Measurements from ENCODE around the gene TPO.

TPO gene

DNA sequence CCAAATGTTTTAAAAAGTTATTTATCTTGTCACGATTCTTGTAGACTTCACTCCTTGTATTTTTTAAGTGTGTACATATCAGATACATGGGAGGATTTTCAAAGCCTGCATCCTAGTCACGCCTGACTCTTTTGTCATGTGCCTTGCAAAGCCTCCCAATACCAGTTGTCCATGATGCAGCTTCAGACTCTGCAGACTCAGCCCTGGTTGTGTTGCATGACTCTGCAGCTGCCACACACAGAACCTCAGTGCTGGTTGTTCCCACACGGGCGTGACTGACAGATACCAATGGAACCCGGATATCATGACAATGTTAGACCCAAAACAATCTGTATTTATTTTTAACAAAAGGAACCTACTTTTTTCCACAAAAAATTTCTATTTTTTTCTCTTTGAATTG is 38.2 kb downstream of the TPO start:
- no peak for DNase-seq

DNA sequence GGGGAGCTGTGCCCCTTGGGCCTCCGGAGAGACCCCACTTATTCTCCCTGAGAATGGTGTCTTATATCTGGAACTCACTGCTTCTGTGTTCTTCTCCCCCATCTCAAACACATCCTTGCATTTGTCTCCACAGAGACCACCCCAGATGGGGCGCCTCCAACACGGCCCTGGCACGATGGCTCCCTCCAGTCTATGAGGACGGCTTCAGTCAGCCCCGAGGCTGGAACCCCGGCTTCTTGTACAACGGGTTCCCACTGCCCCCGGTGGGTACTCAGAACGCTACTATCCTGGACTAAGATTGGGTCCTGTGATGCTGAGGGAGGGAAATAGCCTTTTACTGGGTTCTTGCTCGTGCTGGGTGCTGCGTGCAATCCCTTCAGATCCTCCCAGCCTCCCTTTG is 40.3 kb downstream of the TPO start:
- no peak for DNase-seq

DNA sequence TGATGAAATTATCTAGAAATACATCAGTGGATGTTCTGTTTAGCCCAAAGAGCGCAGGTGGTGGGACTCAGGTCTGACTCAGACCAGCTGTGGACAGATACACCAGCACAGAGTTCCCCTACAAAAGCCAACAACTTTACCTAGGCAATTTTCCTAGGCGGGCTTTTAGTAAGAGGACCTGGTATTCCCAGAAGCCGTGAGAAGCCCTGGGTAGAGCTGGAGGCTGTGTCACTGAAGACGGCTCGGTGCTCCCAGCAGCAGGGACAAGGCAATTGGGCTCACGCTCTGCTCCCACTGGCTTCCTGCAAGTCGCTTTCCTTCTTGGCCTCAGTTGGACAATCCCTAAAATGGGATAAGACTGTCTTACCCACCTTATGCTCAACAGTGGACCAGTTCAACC is 41.1 kb downstream of the TPO start:
- DNase-seq, result no peak

DNA sequence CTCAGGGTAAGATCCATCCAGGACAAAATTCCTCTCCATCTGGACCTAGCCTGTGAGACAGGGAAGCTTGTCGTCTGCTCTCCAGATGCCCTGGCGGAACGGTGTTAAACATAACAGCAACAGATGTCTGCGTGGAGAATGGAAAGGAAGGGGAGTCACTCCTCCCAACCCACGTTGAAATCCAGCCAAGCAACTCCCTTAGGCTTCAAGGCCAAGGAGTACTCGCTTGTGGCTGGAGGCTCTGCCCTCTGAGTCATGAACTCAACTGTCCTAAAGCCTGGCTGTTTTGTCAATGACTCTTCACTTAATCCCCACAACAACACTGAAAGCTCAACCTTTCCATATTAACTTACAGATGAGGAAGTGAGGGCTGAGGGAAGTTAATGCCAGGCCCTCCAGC is 42.2 kb downstream of the TPO start:
- no peak for DNase-seq

DNA sequence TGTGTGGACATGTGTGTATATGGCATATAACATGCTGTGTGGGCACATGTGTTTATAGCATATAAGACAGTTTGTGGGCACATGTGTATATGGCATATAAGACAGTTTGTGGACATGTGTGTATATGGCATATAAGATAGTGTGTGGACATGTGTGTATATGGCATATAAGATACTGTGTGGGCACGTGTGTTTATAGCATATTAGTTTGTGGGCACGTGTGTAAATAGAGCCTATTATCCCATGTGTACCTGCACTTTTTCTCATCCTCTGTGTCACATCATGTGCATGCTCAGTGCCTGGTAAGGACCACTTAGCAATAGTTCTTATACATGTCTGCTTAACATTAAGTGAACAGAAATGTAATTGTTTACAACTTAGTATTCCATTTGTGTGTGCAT is 45.2 kb downstream of the TPO start:
- DNase-seq, result no peak

DNA sequence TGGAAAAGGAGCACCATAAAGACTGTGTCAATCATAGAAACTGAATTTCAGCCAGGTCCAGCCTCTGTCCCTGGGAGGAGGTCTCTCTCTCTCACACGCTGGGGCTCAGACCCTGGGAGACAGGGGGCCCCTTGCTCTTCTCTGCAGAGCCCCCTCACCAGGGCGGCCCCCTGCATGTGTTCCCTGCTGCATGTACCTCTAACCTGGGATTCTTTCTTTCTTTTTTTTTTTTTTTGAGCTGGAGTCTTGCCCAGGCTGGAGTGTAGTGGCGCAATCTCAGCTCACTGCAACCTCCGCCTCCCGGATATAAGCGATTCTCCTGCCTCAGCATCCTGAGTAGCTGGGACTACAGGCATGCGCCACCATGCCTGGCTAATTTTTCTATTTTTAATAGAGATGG is 46.5 kb downstream of the TPO start:
- no peak for DNase-seq

DNA sequence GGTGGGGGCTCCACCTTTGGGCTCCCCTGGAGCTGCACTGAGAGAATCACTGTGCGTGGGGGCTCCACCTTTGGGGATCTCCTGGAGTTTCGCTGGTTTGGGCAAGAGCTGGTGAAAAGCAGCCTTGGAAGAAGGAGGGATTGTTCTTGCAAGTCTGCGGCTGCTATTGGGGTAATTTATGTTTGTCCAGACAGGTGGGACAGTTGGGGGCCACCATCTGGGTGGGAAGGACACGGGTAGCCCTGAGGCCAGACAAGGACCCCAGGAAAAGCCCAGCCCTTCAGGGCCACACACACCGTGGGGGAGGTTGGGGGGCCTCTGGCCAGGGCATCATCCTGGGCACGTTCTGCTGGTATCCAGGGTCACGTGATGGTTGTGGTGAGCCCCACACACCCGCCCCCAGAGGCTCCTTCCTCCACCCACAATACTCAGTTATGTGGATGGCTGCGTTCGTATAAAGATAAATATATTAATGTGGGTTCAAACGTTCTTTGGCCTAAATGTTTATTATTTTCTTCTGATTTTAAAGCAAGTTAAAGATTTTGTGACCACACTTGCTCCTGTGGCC is 47.7 kb downstream of the TPO start:
- no peak for DNase-seq

DNA sequence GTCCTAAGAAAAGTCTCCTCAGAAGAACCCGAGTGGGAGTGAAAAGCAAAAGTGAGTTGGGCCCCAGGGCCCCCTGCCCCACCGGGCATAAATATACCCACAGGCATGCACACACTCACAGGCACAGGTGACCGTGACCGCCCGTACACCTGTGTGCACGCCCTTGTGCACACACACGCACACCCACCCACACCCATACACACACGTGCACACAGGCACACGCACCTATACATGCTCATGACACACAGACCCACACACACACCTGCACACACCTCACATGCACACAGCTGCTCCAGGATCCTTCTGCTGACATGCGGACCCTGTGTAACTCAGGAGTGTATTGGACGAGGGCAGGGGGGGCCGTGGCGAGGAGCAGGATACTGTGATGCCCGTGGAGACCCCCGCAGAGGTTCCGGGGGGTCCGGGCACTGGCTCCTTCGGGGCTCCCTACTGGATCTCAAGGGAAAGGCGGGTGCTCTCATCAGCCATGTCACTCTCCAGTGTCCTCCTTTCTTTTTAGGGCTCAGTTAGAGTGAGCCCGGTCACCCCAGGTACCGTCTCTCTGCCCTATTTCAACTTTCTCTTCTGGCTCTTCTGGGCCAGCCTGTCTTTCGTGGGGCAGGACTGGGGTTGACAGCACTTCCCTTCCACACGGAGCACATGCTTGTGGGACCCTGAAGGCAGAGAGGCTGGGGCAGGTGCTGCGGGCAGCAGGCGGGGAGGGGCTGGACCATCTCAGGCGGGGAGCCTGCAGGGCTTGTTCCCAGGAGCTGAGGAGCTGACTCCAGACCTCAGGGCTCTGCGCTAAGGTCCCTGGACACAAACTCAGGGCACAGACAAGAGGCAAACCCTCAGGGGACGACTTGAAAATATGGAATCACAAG is 48.5 kb downstream of the TPO start:
- DNase-seq, result no peak

DNA sequence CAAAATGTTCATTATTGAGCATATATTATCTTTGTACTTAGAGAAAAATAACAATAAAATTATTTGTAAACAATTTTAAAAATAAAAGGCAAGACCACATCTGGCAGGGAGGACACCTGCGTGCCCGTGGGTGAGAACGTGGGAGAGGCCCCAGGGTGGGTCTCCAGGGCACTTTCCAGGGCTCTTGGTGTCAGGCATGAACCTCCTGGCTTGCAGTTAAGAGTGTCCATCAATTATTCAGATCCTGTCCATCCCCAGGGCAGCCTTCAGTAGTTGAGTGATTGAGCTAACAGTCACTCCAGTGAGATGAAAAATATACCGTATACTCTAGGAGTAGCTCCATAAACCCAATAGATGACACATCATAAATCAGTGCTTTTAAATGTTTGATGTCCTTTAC is 49.7 kb downstream of the TPO start:
- DNase-seq, result no peak

DNA sequence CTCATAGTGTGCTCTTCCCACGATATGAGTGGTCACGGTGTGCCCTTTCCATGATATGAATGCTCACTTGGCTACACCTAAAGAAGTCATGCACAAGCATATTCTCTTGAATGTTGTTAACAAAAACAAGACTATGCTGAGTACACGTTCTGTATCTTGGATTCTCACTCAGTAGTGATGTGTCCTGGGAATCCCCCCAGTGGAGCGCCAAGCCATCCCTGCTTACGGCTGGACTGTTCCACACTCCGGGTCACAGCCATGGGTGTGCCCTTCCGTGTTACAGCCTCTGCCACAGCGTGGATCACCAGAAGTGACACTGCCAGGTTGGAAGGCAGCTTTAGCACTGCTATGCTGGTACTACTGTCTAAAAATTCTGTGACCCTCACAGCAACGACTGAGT is 59.1 kb downstream of the TPO start:
- DNase-seq, result no peak

DNA sequence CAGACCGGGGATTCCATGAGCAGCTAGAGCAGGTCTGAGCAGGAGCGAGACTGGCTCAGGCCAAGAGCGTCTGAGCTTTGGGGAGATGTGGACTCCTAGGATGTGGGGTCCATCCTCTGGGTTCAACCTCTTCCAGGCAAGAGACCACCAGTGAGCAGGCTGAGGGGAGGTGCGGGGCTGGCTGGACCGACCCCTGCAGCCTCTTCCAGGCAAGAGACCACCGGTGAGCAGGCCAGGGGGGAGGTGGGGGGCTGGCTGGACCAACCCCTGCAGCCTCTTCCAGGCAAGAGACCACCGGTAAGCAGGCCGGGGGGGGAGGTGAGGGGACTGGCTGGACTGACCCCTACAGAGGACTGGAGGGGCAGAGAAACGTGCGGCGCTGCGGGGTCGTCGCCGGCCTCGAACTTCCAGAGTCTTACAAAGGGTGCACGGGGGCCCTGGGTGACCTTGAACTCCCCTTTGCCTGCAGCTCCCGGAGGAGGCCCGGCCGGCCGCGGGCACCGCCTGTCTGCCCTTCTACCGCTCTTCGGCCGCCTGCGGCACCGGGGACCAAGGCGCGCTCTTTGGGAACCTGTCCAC is 63.4 kb downstream of the TPO start:
- DNase-seq, result no peak

DNA sequence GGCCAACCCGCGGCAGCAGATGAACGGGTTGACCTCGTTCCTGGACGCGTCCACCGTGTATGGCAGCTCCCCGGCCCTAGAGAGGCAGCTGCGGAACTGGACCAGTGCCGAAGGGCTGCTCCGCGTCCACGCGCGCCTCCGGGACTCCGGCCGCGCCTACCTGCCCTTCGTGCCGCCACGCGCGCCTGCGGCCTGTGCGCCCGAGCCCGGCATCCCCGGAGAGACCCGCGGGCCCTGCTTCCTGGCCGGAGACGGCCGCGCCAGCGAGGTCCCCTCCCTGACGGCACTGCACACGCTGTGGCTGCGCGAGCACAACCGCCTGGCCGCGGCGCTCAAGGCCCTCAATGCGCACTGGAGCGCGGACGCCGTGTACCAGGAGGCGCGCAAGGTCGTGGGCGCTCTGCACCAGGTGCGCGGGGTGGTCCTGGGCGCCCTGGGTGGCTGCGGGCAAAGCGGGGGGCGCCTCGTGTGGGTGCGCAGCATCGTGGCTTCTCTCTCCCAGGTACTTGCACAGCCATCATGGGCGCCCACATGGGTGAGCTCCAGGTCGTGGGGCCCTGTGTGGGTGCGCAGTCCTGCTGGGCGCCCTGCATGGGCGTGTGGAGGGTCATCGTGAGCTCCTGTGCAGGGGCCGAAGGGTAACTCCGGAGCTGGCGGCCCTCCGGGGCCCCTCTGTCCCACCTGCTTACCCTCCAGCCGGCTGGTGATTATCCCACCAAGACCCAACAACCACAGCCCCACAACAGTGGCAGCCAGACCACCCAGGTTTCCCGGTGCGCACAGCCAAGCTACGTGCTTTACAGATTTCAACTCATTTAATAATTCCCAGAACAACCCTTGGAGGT is 64.2 kb downstream of the TPO start:
- no peak for DNase-seq

DNA sequence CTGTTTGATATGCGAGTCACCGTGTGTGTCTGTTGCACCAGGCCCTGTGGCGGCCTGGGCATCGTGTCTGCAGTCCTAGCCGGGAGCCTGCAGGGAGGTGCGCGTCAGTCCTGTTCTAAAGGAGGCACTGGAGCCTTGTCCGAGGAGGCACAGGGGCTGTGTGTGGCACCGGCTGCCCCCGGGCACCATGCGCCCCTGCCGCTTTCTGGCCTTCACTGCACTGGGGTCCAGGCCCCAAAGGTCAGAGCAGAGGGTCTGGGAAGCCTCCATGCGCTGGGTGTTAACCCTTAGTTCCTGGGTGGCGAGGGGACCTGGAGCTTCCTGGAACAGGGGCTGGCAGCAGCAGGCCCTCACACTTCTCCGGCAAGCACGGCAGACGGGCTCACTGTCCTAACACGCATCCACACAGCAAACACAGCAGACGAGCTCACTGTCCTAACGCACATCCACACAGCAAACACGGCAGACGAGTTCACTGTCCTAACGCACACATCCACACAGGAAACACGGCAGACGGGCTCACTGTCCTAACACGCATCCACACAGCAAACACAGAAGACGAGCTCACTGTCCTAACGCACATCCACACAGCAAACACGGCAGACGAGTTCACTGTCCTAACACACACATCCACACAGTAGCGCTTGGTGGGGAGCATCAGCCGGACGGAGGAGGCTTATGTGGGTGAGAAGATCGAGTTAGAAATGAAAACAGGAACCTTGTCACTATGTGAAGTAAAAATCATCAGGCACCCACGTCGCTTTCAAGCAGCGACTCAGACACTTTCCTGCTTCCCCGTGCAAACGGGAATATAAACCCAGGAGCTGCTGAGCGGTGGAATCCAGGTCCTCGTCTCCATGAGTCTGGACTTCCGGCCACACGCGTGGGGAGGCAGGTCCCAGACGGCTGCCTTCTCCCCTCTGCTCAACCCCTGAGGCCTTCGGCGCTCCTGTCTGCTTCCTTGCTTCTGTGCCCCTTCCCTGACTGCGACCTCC is 65.3 kb downstream of the TPO start:
- no peak for DNase-seq

DNA sequence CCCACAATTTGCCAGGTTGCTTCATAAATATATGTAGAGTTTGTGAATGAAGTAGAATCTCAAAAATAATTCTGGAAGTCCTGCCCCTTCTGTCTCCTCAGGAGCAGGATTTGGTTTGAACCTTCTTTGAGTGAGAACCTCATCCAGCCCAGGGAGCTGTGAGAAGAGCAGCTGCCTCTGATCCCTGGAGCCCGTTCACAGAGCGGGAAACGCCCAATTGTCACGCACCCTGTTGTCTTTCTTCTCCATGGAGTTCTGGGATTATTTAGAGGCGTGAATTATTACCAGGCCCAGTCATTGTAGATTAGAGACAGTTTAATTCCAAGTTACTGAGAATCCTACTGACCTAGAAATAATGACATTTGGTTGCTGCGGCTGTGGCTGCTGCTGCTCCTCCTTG is 66.1 kb downstream of the TPO start:
- no peak for DNase-seq

DNA sequence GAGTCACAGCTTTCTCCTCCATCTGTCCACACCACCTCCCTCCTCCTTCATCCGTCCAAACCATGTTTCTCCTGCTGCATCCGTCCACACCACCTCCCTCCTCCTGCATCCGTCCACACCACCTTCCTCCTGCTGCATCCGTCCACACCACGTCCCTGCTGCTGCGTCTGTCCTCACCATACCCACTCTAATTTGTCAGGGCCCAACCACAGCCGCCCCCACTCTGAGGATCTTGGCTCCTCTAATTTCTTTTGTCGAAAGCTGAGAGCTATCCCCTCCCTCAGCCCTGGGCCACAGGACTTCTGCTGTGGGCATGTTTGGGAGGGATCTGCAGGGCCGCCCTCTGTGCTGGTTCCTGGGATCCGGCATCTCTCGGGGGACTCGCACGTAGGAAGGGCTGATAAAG is 67.4 kb downstream of the TPO start:
- DNase-seq, result no peak

DNA sequence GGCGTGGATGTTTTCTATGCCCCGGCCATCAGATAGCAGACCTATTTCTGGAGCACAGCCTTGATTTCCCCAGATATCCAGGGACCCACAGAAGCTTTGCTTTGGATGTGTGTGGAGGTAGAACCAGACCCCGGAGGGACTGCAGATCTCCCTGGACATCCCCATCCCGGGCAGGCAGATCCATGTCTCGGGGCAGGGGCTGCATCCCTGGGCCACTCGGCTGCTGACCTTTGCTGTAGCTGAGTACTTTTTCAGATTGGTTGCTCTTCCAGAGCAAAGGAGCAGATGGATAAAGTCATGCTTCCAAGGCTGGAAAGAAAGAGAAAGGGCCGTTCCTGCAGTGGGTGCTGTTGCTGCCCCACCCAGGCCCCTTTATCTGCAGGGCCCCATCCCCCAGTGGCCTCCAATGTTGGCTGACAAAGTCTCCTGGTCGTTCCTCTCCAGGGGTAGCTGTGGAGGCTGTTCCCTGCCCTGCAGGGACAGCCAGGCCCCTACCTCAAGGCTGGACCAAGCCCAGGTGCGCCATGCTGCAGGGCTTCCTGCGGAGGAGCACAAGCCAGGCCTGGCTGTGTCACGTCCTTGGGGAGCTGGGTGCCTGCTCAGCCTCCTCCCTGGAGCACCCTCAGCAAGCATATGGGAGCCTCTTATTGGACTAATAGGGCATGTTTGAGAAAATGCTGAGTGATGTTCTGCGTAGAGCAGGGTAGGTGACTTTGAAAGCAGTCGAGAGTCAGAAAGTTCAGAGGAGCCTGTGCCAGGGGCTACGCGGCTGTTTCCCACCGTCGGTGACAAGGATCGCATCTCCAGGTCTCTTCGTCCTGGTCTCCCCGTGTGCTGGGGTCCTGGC is 68.4 kb downstream of the TPO start:
- DNase-seq, result no peak

DNA sequence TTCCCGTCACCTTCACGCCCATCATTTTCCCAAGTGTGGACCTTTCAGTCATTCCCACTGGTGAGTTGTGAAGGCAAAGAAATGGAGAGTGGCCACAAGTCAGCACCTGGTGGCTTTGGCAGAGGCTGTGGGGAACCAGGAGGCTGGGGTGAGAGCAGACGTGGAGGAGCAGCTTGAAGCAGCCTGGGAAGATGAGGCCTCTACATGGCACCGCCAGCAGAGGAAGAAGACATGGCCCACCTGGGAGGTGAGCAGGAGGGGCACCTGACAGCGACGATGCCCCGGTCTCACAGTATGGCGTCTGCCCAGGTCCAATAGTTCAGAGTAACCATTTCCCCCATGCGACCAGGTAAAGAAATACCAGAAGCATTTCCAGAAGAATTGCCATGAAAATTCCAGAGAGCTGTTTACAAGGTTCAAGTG is 69.0 kb downstream of the TPO start:
- no peak for DNase-seq

DNA sequence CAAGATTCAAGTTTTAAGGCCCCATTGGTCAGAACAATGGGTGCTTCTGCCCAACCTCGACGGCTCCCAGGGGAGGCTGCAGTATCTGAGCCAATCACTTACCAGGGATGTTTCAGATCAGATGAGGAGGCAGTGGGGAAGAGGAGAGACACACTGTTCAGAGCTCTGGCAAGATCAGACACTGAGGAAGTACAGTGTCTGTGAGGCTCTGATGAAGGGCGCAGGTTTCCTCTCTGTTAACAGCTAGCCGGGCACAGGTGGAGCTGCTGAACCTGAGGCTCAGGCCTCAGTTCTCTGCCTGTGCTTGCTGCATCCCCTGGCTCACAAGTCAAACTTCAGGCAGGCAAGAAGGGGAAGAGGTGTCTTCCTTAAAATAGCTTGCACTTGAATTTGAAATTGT is 69.7 kb downstream of the TPO start:
- DNase-seq, result no peak

DNA sequence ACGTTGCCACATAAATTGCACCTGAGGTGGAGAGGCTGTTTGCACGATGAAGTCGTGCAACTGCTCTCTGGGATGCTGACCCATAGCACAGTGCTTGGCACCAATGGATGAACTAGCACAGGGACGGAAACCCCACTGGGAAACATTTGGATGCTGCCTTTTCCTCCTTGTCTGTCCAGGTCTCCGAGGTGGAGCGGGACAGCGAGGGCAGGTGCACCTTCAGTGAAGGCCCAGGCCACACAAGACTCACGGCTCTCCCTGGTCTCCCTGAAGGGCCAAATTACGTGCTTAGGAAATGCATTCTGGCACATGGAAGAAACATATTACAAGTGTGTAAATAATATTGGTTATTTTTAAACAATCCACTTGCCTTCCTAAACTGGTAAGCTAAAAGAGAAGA is 70.3 kb downstream of the TPO start:
- no peak for DNase-seq

DNA sequence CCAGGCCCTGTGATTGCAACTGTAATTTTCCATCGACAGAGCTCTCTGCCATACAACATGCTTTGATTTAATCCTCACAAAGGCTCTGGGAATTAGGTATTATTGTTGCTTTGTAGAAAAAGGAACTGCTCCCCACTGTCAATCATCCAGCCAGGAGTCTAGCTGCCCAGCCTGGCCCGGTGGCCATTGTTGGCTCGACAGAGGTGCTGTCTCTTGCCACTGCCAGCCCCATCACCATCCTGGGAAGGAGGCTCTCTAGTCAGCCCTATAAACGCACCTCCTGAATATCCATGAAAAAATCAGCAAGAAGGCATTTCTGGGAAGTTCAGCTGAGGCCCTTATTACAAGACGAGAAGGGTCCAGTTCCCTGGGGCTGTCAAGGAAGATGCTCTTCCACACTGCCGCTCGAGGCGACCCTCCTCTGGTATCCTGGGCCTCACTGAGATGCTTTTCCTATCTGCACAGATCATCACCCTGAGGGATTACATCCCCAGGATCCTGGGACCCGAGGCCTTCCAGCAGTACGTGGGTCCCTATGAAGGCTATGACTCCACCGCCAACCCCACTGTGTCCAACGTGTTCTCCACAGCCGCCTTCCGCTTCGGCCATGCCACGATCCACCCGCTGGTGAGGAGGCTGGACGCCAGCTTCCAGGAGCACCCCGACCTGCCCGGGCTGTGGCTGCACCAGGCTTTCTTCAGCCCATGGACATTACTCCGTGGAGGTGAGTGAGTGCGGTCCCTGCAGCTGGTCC is 71.0 kb downstream of the TPO start:
- DNase-seq, result no peak

All from CD4-positive, alpha-beta T cell treated with Interleukin-6 for 4 hours (primary cell).